Measurements from ENCODE around the gene CEP85.
A peak's percentile ranks its signal among the peaks of the same experiment; 100 is the strongest.
"Not testable (repeated sequence)": the region's sequence is repeated elsewhere in the genome, so short reads cannot be mapped to it uniquely, and the experiment has no call there.

CEP85 gene

DNA sequence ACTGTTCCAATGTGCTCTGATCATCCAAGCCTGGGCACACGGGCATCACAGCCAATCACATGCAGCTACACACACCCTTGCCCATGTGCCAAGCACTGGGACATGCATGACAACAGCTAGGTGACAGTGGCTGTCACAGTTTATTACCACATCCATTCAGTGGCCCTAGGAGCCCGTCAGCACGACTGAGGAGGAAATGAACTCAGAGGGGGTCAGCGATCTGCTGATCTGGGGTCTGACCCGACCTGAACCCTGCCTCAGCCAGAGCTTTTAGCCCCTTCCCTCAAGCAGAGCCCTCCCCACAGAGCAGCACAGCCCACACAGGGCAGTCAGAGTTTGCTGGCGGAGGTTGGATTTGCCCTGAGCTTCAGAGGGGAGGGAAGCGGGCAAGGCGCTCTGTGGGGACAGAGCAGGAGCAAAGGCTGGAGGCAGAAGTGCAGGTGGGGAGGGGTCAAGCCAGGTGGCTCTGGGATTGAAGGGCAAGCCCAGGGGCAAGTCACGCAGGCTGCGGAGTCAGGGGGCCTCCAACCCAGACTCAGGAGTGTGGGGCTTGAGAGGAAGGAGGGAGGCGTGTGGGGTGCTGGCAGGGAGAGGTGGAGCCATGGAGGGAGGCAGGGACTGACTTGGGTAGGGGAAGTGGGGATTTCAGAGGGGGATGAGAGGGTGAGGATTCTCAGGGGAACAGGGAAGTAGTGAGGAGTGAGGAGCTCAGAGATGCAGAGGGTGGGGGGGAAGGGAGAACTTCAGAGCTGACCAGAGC, 56.3 kb downstream of the CEP85 start:
- DNase-seq (ENCODE audit: low read depth in 2 of 2) = no peak

- no peak for DNase-seq (ENCODE audit: low read depth in 2 of 2)
These were observed 56.9 kb downstream of the CEP85 start for GRCh38 chr1:26290882-26291261.

- no peak for DNase-seq (ENCODE audit: low read depth in 2 of 2)
These were observed 57.4 kb downstream of the CEP85 start for GRCh38 chr1:26291433-26291832.

DNA sequence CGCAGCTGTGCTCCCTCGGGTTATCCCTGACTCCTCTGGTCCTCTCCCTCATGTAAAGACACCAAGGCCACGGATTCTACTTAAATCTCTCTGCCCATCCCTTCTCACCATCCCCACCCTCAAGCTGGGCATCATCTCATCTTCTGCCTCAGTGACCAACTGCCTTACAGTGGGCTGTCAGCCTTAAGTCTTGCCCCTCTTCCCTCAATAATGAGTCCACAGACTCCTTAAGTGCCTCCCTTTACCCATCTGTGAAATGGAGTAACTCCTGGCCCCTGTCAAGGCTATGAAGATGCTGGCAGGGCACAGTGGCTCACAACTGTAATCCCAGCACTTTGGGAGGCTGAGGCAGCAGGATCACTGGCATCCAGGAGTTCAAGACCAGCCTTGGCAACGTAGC, 57.9 kb downstream of the CEP85 start:
- no peak for DNase-seq (ENCODE audit: low read depth in 2 of 2)

DNA sequence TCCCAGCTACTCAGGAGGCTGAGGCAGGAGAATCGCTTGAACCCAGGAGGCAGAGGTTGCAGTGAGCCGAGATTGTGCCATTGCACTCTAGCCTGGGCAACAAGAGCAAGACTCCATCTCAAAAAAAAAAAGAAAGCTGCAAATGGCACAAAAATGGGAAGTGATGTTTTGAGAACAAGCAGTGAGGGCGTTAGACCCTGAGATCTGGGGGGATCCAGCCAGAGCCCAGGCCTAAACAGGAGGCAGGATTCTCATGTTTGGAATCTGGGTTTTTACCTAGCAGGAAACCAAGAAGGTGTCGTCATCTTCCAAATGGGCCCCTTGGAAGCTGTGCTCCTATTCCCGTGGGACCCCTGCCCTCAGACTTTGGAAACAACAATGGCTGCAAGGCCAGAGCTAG, 58.7 kb downstream of the CEP85 start:
- DNase-seq (ENCODE audit: low read depth in 2 of 2) = not testable (repeated sequence)

GRCh38 chr1:26293911-26294463, 60.0 kb downstream of the CEP85 start:
- no peak for DNase-seq (ENCODE audit: low read depth in 2 of 2)

- DNase-seq (ENCODE audit: low read depth in 2 of 2) = no peak
These were observed 61.5 kb downstream of the CEP85 start for GRCh38 chr1:26295194-26296138.

- DNase-seq (ENCODE audit: low read depth in 2 of 2) = no peak
These were observed 62.5 kb downstream of the CEP85 start for GRCh38 chr1:26296340-26297056.

GRCh38 chr1:26297057-26297790, 63.2 kb downstream of the CEP85 start:
- DNase-seq (ENCODE audit: low read depth in 2 of 2) = no peak

GRCh38 chr1:26297791-26298124, 63.8 kb downstream of the CEP85 start:
- DNase-seq (ENCODE audit: low read depth in 2 of 2) = no peak

DNA sequence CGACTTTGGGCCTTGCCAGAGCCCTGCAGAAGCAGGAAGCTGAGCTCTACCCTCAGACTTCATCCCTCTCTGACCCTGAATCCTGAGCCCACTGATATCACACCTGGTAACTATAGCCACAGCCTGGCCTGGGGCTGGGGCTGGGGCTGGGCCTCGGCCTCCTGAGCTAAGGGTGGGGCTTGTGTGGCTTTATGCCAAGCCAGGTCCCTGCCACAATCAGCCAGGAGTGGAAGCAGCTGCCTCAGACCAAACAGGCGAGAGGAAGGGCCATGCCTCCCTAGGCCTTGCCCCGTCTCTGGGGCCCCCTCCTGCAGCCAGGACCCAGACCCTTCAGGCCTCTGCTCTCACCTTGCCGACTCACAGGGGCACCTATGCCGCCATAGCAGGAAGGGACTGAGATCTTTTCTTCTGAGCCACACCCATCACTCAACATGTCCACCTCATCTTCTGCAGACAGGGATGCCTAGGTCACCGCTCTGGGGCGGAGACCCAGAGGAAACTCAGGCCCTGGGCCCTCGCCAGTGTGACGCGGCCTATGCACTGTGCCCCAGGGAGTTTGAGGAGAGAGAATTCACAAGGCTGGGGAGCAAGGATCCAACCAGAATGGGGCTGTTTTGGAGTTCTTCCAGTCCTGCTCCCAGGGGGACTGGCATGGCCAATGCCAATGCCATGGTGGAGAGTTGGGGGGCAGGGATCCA, 66.7 kb downstream of the CEP85 start:
- no peak for DNase-seq (ENCODE audit: low read depth in 2 of 2)

GRCh38 chr1:26302733-26303405, 68.9 kb downstream of the CEP85 start:
- no peak for DNase-seq (ENCODE audit: low read depth in 2 of 2)

DNA sequence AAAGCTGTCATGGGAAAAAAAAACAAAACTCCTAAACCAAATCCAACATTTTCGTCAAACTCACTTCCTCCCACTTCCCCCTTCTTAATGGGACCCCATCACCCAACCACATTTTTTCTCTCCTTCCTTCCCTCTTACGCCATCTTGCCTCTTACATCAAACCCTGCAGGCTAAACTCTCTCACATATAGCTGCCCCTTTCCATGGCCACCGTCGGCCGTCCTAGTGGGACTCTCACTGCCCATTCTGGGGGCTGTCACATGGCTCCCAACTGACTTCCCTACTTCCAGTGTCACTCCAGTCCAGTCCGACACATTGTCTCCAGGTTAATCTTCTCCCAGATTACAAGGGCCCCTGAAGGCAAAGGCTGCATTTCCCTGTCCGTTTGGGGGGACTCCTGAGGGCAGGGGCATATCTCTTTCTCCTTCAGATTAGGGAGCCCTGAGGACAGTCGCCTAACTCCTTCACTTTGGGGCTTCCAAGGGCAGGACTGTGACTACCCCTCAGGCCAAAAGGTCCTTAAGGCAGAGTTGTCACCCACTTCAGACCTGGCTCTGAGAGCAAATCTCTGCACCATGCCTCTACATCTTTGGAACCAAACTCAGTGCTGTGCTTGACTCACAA, 71.8 kb downstream of the CEP85 start:
- DNase-seq (ENCODE audit: low read depth in 2 of 2) = no peak

GRCh38 chr1:26306290-26307229, 72.6 kb downstream of the CEP85 start, which contains the start of gene UBXN11:
TSS of gene UBXN11 (minus strand) at chr1:26306636. CDS start at chr1:26302883, 3,753 bp downstream.
- DNase-seq (ENCODE audit: low read depth in 2 of 2) = peak; percentile 88 to 89

DNA sequence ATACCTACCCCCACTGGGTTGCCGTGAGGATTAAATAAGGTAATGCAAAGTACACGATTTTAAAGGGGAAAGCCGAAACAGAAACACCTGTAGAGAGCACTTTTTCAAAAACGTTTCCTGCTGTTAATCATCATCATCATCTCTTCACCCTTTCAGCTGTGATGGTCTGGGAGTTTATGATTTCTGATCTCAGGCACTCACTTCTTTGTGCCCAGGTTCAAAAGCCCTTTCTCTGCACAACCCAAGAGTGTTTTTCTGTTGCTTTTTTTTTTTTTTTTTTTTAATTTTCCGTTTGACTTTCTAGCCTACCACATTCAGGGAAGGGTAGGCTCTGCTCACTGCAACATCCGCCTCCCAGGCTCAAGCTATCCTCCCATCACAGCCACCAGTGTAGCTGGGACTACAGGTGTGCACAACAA, 73.4 kb downstream of the CEP85 start:
- no peak for DNase-seq (ENCODE audit: low read depth in 2 of 2)

GRCh38 chr1:26307966-26308899, 74.2 kb downstream of the CEP85 start:
- DNase-seq (ENCODE audit: low read depth in 2 of 2) = not testable (repeated sequence)

DNA sequence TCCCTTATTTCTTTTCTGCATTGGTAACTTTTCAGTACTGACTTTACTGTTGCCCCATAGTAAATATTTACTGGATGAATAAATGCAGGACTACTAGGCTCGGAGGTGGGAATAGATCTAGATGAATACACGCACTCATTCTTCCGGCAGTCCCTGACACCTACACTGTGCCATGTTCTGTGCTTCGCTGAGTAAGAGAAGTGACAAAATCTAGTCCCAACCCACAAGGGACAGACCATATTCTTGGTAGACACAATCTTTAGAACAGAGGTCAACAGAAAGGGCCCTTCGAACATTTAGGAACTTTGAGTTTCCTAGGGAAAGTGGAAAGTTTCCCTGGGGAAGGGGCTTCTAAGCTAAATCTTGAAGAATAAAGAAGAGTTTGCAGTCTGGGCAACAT, 80.5 kb downstream of the CEP85 start:
- DNase-seq (ENCODE audit: low read depth in 2 of 2) = no peak
